ENCODE data around the gene NFS1. TPM values are rescaled to one million over a fixed set of nuclear protein-coding genes. Genes with fewer than 3 reads are reported as not detected.
"Not testable (repeated sequence)": the region's sequence is repeated elsewhere in the genome, so short reads cannot be mapped to it uniquely, and the experiment has no call there.

NFS1 gene
- total RNA-seq, 2 experiments from 2014 or later: 41.3 to 56.2 TPM

GRCh38 chr20:35715652-35716051 is 16.5 kb upstream of the NFS1 start:
- H4K20me1 ChIP-seq (ENCODE audit: insufficient read depth, low read length): peaks cover 26% of the 10 kb centered on the region; the same call in 1 of the 2 replicates
- POLR2A ChIA-PET: no interaction called here
- no peak overlapping the region for H2AFZ ChIP-seq (ENCODE audit: low read length)
- no peaks in the 10 kb centered on the region for H3K4me1 ChIP-seq (ENCODE audit: insufficient read depth, low read length, poor library complexity, severe bottlenecking)
- H3K4me2 ChIP-seq (ENCODE audit: low read length): no peak overlapping the region
- intact Hi-C loops (cut with micrococcal nuclease; ENCODE audit: unreplicated experiment): no loop called here
- H3K9me3 ChIP-seq (ENCODE audit: low read length): no peaks in the 10 kb centered on the region
- H3K27ac ChIP-seq (ENCODE audit: low read depth, low read length, poor library complexity, severe bottlenecking): no peak overlapping the region
- H3K9me2 ChIP-seq (ENCODE audit: insufficient read depth, low read length): no peaks in the 10 kb centered on the region
- TF ChIP-seq CTCF (conservative IDR thresholded peaks at IDR 0.05; ENCODE audit: low read length): no peak
- TF ChIP-seq EZH2phosphoT487 (IDR thresholded peaks at IDR 0.05; ENCODE audit: borderline replicate concordance, low read depth, low read length): no peak
- no peak overlapping the region for H3K4me3 ChIP-seq (ENCODE audit: low read depth, low read length, poor library complexity, severe bottlenecking)
- H3K36me3 ChIP-seq (ENCODE audit: insufficient read depth, low read length): peaks cover 100% of the 10 kb centered on the region
- BruUV-seq (replicated peaks): no TSS peak
- CTCF ChIA-PET (ENCODE audit: unreplicated experiment): no interaction called here
- no peak for DNase-seq (ENCODE audit: low spot score)
- H3K79me2 ChIP-seq (ENCODE audit: insufficient read depth, low read depth, low read length): peaks cover 90% of the 10 kb centered on the region; the same call in 1 of the 2 replicates

- no peak overlapping the region for H3K27ac ChIP-seq (ENCODE audit: low read depth, low read length, poor library complexity, severe bottlenecking)
- no peak for TF ChIP-seq EZH2phosphoT487 (IDR thresholded peaks at IDR 0.05; ENCODE audit: borderline replicate concordance, low read depth, low read length)
- no peak for TF ChIP-seq CTCF (conservative IDR thresholded peaks at IDR 0.05; ENCODE audit: low read length)
- POLR2A ChIA-PET: interaction anchor here (0.7 to 2.0 kb wide), 4 partner anchors 14 to 132 kb away, joined by 3 to 5 read pairs (median 5); no protein-coding TSS in a partner anchor
Measured at GRCh38 chr20:35714127-35714526, 15.0 kb upstream of the NFS1 start.

GRCh38 chr20:35713120-35713519 is 14.0 kb upstream of the NFS1 start:
- H3K4me2 ChIP-seq (ENCODE audit: low read length); H2AFZ ChIP-seq (ENCODE audit: low read length); BruUV-seq (replicated peaks); H3K9me2 ChIP-seq (ENCODE audit: insufficient read depth, low read length); H3K4me1 ChIP-seq (ENCODE audit: insufficient read depth, low read length, poor library complexity, severe bottlenecking); DNase-seq (ENCODE audit: low spot score); H3K9me3 ChIP-seq (ENCODE audit: low read length); H3K27ac ChIP-seq (ENCODE audit: low read depth, low read length, poor library complexity, severe bottlenecking); intact Hi-C loops (cut with micrococcal nuclease; ENCODE audit: unreplicated experiment); CTCF ChIA-PET (ENCODE audit: unreplicated experiment); H3K4me3 ChIP-seq (ENCODE audit: low read depth, low read length, poor library complexity, severe bottlenecking): not testable (repeated sequence)
- H4K20me1 ChIP-seq (ENCODE audit: insufficient read depth, low read length): peaks cover 36% of the 10 kb centered on the region
- peaks cover 100% of the 10 kb centered on the region for H3K36me3 ChIP-seq (ENCODE audit: insufficient read depth, low read length)
- POLR2A ChIA-PET: interaction anchor here (0.5 to 2.0 kb wide), 6 partner anchors 9 to 30 kb away, joined by 3 to 5 read pairs (median 4); no protein-coding TSS in a partner anchor
- peaks cover 90% of the 10 kb centered on the region; the same call in 1 of the 2 replicates for H3K79me2 ChIP-seq (ENCODE audit: insufficient read depth, low read depth, low read length)

More at GRCh38 chr20:35714127-35714526, 15.0 kb upstream of the NFS1 start:
- H3K4me1 ChIP-seq (ENCODE audit: insufficient read depth, low read length, poor library complexity, severe bottlenecking): no peaks in the 10 kb centered on the region
- BruUV-seq (replicated peaks): no TSS peak
- no peak overlapping the region for H2AFZ ChIP-seq (ENCODE audit: low read length)
- no peak overlapping the region for H3K4me3 ChIP-seq (ENCODE audit: low read depth, low read length, poor library complexity, severe bottlenecking)
- peaks cover 90% of the 10 kb centered on the region; the same call in 1 of the 2 replicates for H3K79me2 ChIP-seq (ENCODE audit: insufficient read depth, low read depth, low read length)
- H3K9me2 ChIP-seq (ENCODE audit: insufficient read depth, low read length): no peaks in the 10 kb centered on the region
- H3K4me2 ChIP-seq (ENCODE audit: low read length): no peak overlapping the region
- H4K20me1 ChIP-seq (ENCODE audit: insufficient read depth, low read length): peaks cover 36% of the 10 kb centered on the region
- no peak for DNase-seq (ENCODE audit: low spot score)
- CTCF ChIA-PET (ENCODE audit: unreplicated experiment): no interaction called here
- no peaks in the 10 kb centered on the region for H3K9me3 ChIP-seq (ENCODE audit: low read length)
- intact Hi-C loops (cut with micrococcal nuclease; ENCODE audit: unreplicated experiment): no loop called here
- H3K36me3 ChIP-seq (ENCODE audit: insufficient read depth, low read length): peaks cover 100% of the 10 kb centered on the region

All from OCI-LY7 (cell line).